Memory B cell (primary cell): ENCODE data around the gene AFF3.
A peak's percentile ranks its signal among the peaks of the same experiment; 100 is the strongest.

Source experiments
- ATAC-seq: fragments of 150-1000 bp; cut with Tn5 transposase; 2 replicates; pipeline ENCODE4 v1.10.0; 2021; ENCODE audit warnings: low read depth, mild to moderate bottlenecking, moderate library complexity
- DNase-seq, 2 donors: peaks; one replicate each; pipeline ENCODE4 v3.0.0; 2022; ENCODE audit warnings: low spot score in 2 of 2
- H3K27ac Mint-ChIP-seq: one replicate; pipeline ENCODE4 v1.8.0; 2022; ENCODE audit warnings: mild to moderate bottlenecking, moderate library complexity, mixed read lengths
- H3K27me3 Mint-ChIP-seq: one replicate; pipeline ENCODE4 v1.8.0; 2022; ENCODE audit warnings: mixed read lengths
- H3K36me3 Mint-ChIP-seq: one replicate; pipeline ENCODE4 v1.8.0; 2022; ENCODE audit warnings: mild to moderate bottlenecking, mixed read lengths
- H3K4me1 Mint-ChIP-seq: one replicate; pipeline ENCODE4 v1.8.0; 2022; ENCODE audit warnings: mixed read lengths
- H3K4me3 Mint-ChIP-seq: one replicate; pipeline ENCODE4 v1.8.0; 2022; ENCODE audit warnings: mild to moderate bottlenecking, moderate library complexity, mixed read lengths
- H3K9me3 Mint-ChIP-seq: one replicate; pipeline ENCODE4 v1.8.0; 2022; ENCODE audit warnings: mixed read lengths

The AFF3 gene

GRCh38 chr2:100045000-100045399 lies 97.4 kb downstream of the AFF3 start:
- peaks cover 19% of the 10 kb centered on the region for H3K36me3 Mint-ChIP-seq
- H3K27me3 Mint-ChIP-seq: no peaks in the 10 kb centered on the region
- ATAC-seq (no peak), DNase-seq (no peak)
- H3K9me3 Mint-ChIP-seq: no peaks in the 10 kb centered on the region
- no peak overlapping the region for H3K4me3 Mint-ChIP-seq
- peaks cover 24% of the 10 kb centered on the region for H3K4me1 Mint-ChIP-seq
- no peak overlapping the region for H3K27ac Mint-ChIP-seq

GRCh38 chr2:100043891-100044255 lies 98.5 kb downstream of the AFF3 start:
- ATAC-seq (no peak), DNase-seq (no peak)
- no peak overlapping the region for H3K27ac Mint-ChIP-seq
- peaks cover 29% of the 10 kb centered on the region for H3K4me1 Mint-ChIP-seq
- no peak overlapping the region for H3K4me3 Mint-ChIP-seq
- peaks cover 22% of the 10 kb centered on the region for H3K36me3 Mint-ChIP-seq
- H3K27me3 Mint-ChIP-seq: no peaks in the 10 kb centered on the region
- H3K9me3 Mint-ChIP-seq: no peaks in the 10 kb centered on the region

- no peak for ATAC-seq
- no peak overlapping the region for H3K4me3 Mint-ChIP-seq
- H3K27ac Mint-ChIP-seq: no peak overlapping the region
- H3K27me3 Mint-ChIP-seq: no peaks in the 10 kb centered on the region
- H3K9me3 Mint-ChIP-seq: no peaks in the 10 kb centered on the region
- peaks cover 21% of the 10 kb centered on the region for H3K36me3 Mint-ChIP-seq
- no peak for DNase-seq
- H3K4me1 Mint-ChIP-seq: peaks cover 29% of the 10 kb centered on the region
Measured at GRCh38 chr2:100043081-100043890, 99.1 kb downstream of the AFF3 start.

- Mint-ChIP-seq H3K4me1 (peaks cover 29% of the 10 kb centered on the region), H3K27me3 (no peaks in the 10 kb centered on the region), H3K9me3 (no peaks in the 10 kb centered on the region), H3K4me3 (no peak overlapping the region), H3K36me3 (peaks cover 21% of the 10 kb centered on the region), H3K27ac (peak overlapping the region; percentile 55)
- DNase-seq: no peak
- ATAC-seq: no peak
Measured at GRCh38 chr2:100042562-100042961, 99.8 kb downstream of the AFF3 start.

- ATAC-seq: no peak
- no peak for DNase-seq
- Mint-ChIP-seq H3K9me3 (no peaks in the 10 kb centered on the region), H3K4me3 (no peak overlapping the region), H3K4me1 (peaks cover 29% of the 10 kb centered on the region), H3K27me3 (no peaks in the 10 kb centered on the region), H3K27ac (peak overlapping the region; percentile 55), H3K36me3 (peaks cover 21% of the 10 kb centered on the region)
Measured at GRCh38 chr2:100041946-100042345, 100.4 kb downstream of the AFF3 start.

GRCh38 chr2:100041385-100041784 lies 101.0 kb downstream of the AFF3 start:
- Mint-ChIP-seq H3K36me3 (peaks cover 23% of the 10 kb centered on the region), H3K9me3 (no peaks in the 10 kb centered on the region), H3K4me3 (no peak overlapping the region), H3K27ac (no peak overlapping the region), H3K27me3 (no peaks in the 10 kb centered on the region), H3K4me1 (peaks cover 32% of the 10 kb centered on the region)
- no peak for DNase-seq
- no peak for ATAC-seq

GRCh38 chr2:100040906-100041305 lies 101.5 kb downstream of the AFF3 start:
- Mint-ChIP-seq H3K9me3 (no peaks in the 10 kb centered on the region), H3K36me3 (peaks cover 20% of the 10 kb centered on the region), H3K4me1 (peaks cover 32% of the 10 kb centered on the region), H3K27ac (peak overlapping the region; percentile 16), H3K27me3 (no peaks in the 10 kb centered on the region), H3K4me3 (no peak overlapping the region)
- ATAC-seq: no peak
- DNase-seq: no peak

GRCh38 chr2:100039291-100039980 lies 103.0 kb downstream of the AFF3 start:
- Mint-ChIP-seq H3K36me3 (peaks cover 19% of the 10 kb centered on the region), H3K4me3 (no peak overlapping the region), H3K4me1 (peaks cover 41% of the 10 kb centered on the region), H3K27me3 (no peaks in the 10 kb centered on the region), H3K27ac (peak overlapping the region; percentile 16), H3K9me3 (no peaks in the 10 kb centered on the region)
- no peak for ATAC-seq
- peak in 1 of 2 donors; percentile 0 for DNase-seq

- Mint-ChIP-seq H3K27ac (no peak overlapping the region), H3K36me3 (peaks cover 13% of the 10 kb centered on the region), H3K4me3 (no peak overlapping the region), H3K27me3 (no peaks in the 10 kb centered on the region), H3K9me3 (no peaks in the 10 kb centered on the region), H3K4me1 (peaks cover 35% of the 10 kb centered on the region)
- no peak for ATAC-seq
- no peak for DNase-seq
Measured at GRCh38 chr2:100038011-100038410, 104.4 kb downstream of the AFF3 start.

- peak in 1 of 2 donors; percentile 2 for DNase-seq
- Mint-ChIP-seq H3K27me3 (no peaks in the 10 kb centered on the region), H3K36me3 (peaks cover 17% of the 10 kb centered on the region), H3K27ac (no peak overlapping the region), H3K4me1 (peaks cover 35% of the 10 kb centered on the region), H3K4me3 (no peak overlapping the region), H3K9me3 (no peaks in the 10 kb centered on the region)
- ATAC-seq: no peak
Measured at GRCh38 chr2:100036793-100037192, 105.6 kb downstream of the AFF3 start.

- H3K27me3 Mint-ChIP-seq: no peaks in the 10 kb centered on the region
Measured at GRCh38 chr2:100036026-100036425, 106.4 kb downstream of the AFF3 start.

GRCh38 chr2:100034431-100034830 lies 108.0 kb downstream of the AFF3 start:
- peaks cover 19% of the 10 kb centered on the region for H3K36me3 Mint-ChIP-seq
- H3K4me3 Mint-ChIP-seq: no peak overlapping the region
- peaks cover 33% of the 10 kb centered on the region for H3K4me1 Mint-ChIP-seq
- ATAC-seq (no peak), DNase-seq (no peak)
- no peaks in the 10 kb centered on the region for H3K27me3 Mint-ChIP-seq
- peak overlapping the region; percentile 71 for H3K27ac Mint-ChIP-seq
- peaks cover 3% of the 10 kb centered on the region for H3K9me3 Mint-ChIP-seq

More at GRCh38 chr2:100036026-100036425, 106.4 kb downstream of the AFF3 start:
- Mint-ChIP-seq H3K9me3 (no peaks in the 10 kb centered on the region), H3K27ac (peak overlapping the region; percentile 71), H3K4me1 (peaks cover 36% of the 10 kb centered on the region), H3K4me3 (no peak overlapping the region), H3K36me3 (peaks cover 22% of the 10 kb centered on the region)
- no peak for DNase-seq
- no peak for ATAC-seq

GRCh38 chr2:100033976-100034375 lies 108.4 kb downstream of the AFF3 start:
- DNase-seq (no peak), ATAC-seq (no peak)
- H3K4me1 Mint-ChIP-seq: peaks cover 37% of the 10 kb centered on the region
- no peak overlapping the region for H3K4me3 Mint-ChIP-seq
- H3K27ac Mint-ChIP-seq: no peak overlapping the region
- H3K27me3 Mint-ChIP-seq: no peaks in the 10 kb centered on the region
- H3K36me3 Mint-ChIP-seq: peaks cover 23% of the 10 kb centered on the region
- peaks cover 3% of the 10 kb centered on the region for H3K9me3 Mint-ChIP-seq

- Mint-ChIP-seq H3K4me1 (peaks cover 47% of the 10 kb centered on the region), H3K9me3 (peaks cover 3% of the 10 kb centered on the region), H3K27ac (no peak overlapping the region), H3K27me3 (no peaks in the 10 kb centered on the region), H3K36me3 (peaks cover 28% of the 10 kb centered on the region), H3K4me3 (no peak overlapping the region)
- no peak for DNase-seq
- no peak for ATAC-seq
Measured at GRCh38 chr2:100031604-100032003, 110.8 kb downstream of the AFF3 start.
